Testis (tissue), 3 donors: ENCODE measurements around the gene SYNE1. TPM values are rescaled to one million over a fixed set of nuclear protein-coding genes. Genes with fewer than 3 reads are reported as not detected.
"Not testable (repeated sequence)": the region's sequence is repeated elsewhere in the genome, so short reads cannot be mapped to it uniquely, and the experiment has no call there.

Experiments
- DNase-seq: peaks from one replicate; pipeline ENCODE4 v3.0.0-alpha.2; 2019
- H3K27ac ChIP-seq, 2 donors: fragments of 200-600 bp; sonication (generic); one replicate each; pipeline ENCODE4 v1.5.1; 2019
- H3K27me3 ChIP-seq: fragments of 200-600 bp; sonication (generic); one replicate; pipeline ENCODE4 v1.5.1; 2019
- H3K36me3 ChIP-seq: fragments of 200-600 bp; sonication (generic); one replicate; pipeline ENCODE4 v1.5.1; 2017; ENCODE audit warnings: low read depth; ENCODE audit errors: missing control alignments
- H3K4me1 ChIP-seq: fragments of 200-600 bp; sonication (generic); one replicate; pipeline ENCODE4 v1.5.1; 2019
- H3K4me3 ChIP-seq, 2 donors: fragments of 200-600 bp; sonication (generic); one replicate each; pipeline ENCODE4 v1.5.1; 2017 to 2019
- H3K9me3 ChIP-seq: fragments of 200-600 bp; sonication (generic); one replicate; pipeline ENCODE4 v1.5.1; 2017
- POLR2A ChIP-seq: fragments of 450-650 bp; IDR thresholded peaks from one replicate; pipeline ENCODE4 v1.6.1; 2017; ENCODE audit warnings: antibody characterized with exemption, mild to moderate bottlenecking, moderate library complexity
- WGBS, 2 donors: methylation state at CpG; one replicate each; pipeline ENCODE4 v1.1.5; 2018; 5-methylcytosine and 5-hydroxymethylcytosine counted together
- intact Hi-C: fragments of 100-400 bp; cut with DNase I; formaldehyde crosslinking; loops from one replicate; pipeline ENCODE4 v1.15.1; 2023; ENCODE audit warnings: low total_unique reads
- polyA plus RNA-seq: library from polyadenylated mRNA; stranded (reverse); fragments of 350-450 nt; fragmentation: Illumina TruSeq; extraction: RNeasy Lipid Tissue Mini Kit (QIAGEN cat#74804); gene quantifications from one replicate; pipeline ENCODE4 v1.2.3, GENCODE V29; 2014; ENCODE audit warnings: low read depth, low replicate concordance; ENCODE audit not compliant: insufficient read depth
- small RNA-seq, 2 donors: library from RNA; depleted of rRNA; stranded (forward); fragments of <200 nt; gene quantifications; one replicate each; pipeline ENCODE3, GENCODE V24; 2016
- total RNA-seq, 2 donors: library from RNA; depleted of rRNA; stranded (reverse); fragments of >200 nt; gene quantifications; one replicate each; pipeline ENCODE4 v1.2.3, GENCODE V29; 2016
- TF ChIP-seq, protein P1 (sequence below), 3 experiments: fragments of 450-650 bp in 2 of 3; fragments of 200-600 bp in 1 of 3; sonication (generic) in 1 of 3; IDR thresholded peaks; one replicate each; pipeline ENCODE4 v1.5.1; 2016 to 2019; ENCODE audit warnings: antibody characterized with exemption in 3 of 3, mild to moderate bottlenecking in 2 of 3, moderate library complexity in 1 of 3

SYNE1 gene
- total and polyA plus RNA-seq, 3 donors from 2014 or later, result 57.2 to 255 (median 228) TPM

DNA sequence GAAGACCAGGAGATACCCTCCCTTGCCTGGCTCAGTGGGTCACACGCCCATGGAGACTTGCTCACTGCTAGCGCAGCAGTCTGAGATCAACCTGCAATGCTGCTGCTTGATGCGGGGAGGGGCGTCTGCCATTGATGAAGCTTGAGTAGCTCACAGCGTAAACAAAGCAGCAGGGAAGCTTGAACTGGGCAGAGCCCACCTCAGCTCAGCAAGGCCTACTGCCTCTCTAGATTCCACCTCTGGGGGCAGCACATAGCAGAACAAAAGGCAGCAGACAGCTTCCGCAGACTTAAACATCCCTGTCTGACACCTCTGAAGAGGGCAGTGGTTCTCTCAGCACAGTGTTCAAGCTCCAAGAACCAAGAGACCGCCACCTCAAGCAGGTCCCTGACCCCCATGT, 558.4 kb downstream of the SYNE1 start:
- intact Hi-C loops, result no loop called here
- no peak overlapping the region for H3K4me3 ChIP-seq
- no peaks in the 10 kb centered on the region for H3K27me3 ChIP-seq
- no peaks in the 10 kb centered on the region for H3K4me1 ChIP-seq
- H3K27ac ChIP-seq, result no peak overlapping the region
- no peak for DNase-seq
- TF ChIP-seq, protein P1, sequence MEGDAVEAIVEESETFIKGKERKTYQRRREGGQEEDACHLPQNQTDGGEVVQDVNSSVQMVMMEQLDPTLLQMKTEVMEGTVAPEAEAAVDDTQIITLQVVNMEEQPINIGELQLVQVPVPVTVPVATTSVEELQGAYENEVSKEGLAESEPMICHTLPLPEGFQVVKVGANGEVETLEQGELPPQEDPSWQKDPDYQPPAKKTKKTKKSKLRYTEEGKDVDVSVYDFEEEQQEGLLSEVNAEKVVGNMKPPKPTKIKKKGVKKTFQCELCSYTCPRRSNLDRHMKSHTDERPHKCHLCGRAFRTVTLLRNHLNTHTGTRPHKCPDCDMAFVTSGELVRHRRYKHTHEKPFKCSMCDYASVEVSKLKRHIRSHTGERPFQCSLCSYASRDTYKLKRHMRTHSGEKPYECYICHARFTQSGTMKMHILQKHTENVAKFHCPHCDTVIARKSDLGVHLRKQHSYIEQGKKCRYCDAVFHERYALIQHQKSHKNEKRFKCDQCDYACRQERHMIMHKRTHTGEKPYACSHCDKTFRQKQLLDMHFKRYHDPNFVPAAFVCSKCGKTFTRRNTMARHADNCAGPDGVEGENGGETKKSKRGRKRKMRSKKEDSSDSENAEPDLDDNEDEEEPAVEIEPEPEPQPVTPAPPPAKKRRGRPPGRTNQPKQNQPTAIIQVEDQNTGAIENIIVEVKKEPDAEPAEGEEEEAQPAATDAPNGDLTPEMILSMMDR (IDR thresholded peaks at IDR 0.05), result no peak
- TF ChIP-seq POLR2A, result no peak
- H3K36me3 ChIP-seq, result no peaks in the 10 kb centered on the region
- WGBS, 2 donors, result 90 to 92% methylated on average over 5 to 7 of the region's 7 CpGs
- H3K9me3 ChIP-seq, result no peaks in the 10 kb centered on the region

GRCh38 chr6:152078001-152078400, 559.2 kb downstream of the SYNE1 start:
- Histone ChIP-seq H3K4me1 (no peaks in the 10 kb centered on the region), H3K9me3 (no peaks in the 10 kb centered on the region), H3K36me3 (no peaks in the 10 kb centered on the region), H3K27me3 (no peaks in the 10 kb centered on the region), H3K27ac (no peak overlapping the region), H3K4me3 (no peak overlapping the region)
- TF ChIP-seq POLR2A, result no peak
- TF ChIP-seq, protein P1 (IDR thresholded peaks at IDR 0.05), result no peak
- intact Hi-C loops, result no loop called here
- no peak for DNase-seq
- WGBS, 2 donors, result 87 to 95% methylated on average over 4 of the region's 4 CpGs

DNA sequence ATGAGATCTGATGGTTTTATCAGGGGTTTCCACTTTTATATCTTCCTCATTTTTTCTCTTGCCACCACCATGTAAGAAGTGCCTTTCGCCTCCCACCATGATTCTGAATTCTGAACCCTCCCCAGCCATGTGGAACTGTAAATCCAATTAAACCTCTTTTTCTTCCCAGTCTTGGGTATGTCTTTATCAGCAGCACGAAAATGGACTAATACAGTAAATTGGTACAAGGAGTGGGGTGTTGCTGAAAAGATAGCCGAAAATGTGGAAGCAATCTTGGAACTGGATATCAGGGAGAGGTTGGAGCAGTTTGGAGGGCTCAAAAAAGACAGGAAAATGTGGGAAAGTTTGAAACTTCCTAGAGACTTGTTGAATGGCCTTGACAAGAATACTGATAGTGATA, 560.9 kb downstream of the SYNE1 start:
- intact Hi-C loops, H3K27me3 ChIP-seq, H3K36me3 ChIP-seq, H3K4me3 ChIP-seq, DNase-seq, H3K27ac ChIP-seq, H3K9me3 ChIP-seq: not testable (repeated sequence)
- H3K4me1 ChIP-seq, result peaks cover 11% of the 10 kb centered on the region
- WGBS, 2 donors, result 76 to 96% methylated on average over 3 of the region's 3 CpGs

DNA sequence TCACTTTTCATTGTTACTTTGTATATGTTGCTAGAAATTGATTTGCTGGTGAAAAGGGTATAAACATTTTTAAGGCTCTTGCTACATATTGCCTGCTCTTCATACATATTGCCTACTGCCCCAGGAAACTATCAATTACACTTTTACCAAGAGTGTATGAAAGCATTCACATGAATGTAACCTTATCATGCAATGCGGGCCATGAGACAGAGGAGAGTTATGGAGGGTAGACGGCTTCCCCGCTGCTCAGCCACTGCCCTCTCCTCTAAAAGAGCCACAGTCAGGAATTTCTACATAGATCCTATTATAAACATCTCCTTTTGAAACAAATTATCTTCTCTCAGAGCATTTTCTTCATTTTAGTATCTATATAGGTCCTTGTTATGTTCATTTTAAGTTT, 565.3 kb downstream of the SYNE1 start:
- intact Hi-C loops, result no loop called here
- Histone ChIP-seq H3K4me1 (peaks cover 11% of the 10 kb centered on the region), H3K36me3 (no peaks in the 10 kb centered on the region), H3K27ac (no peak overlapping the region), H3K4me3 (no peak overlapping the region), H3K9me3 (no peaks in the 10 kb centered on the region), H3K27me3 (no peaks in the 10 kb centered on the region)
- TF ChIP-seq, protein P1 (IDR thresholded peaks at IDR 0.05), result no peak
- TF ChIP-seq POLR2A, result no peak
- 50 to 54% methylated on average over 3 of the region's 3 CpGs for WGBS, 2 donors
- DNase-seq, result no peak

Small RNA genes lying within 50 kb of the gene (small RNA-seq; reads per million reads assigned to genes)
- 0 to 0.09 reads per million in 2 donors for gene RNA5SP223

Other genes starting within 250 kb of the SYNE1 start
- gene MYCT1, start 60.5 kb upstream of the SYNE1 start, total RNA-seq, result 1 to 10 TPM; 2.3 to 3.4 TPM
- gene MYCT1, start 60.5 kb upstream of the SYNE1 start, polyA plus RNA-seq, result 4.3 TPM
- gene VIP, start 113.4 kb upstream of the SYNE1 start, total RNA-seq, result 1 to 10 TPM in 1 of 2 donors, under 1 TPM in 1; 0.81 to 1.1 TPM
- gene VIP, start 113.4 kb upstream of the SYNE1 start, polyA plus RNA-seq, result 0.79 TPM